ENCODE measurements around the gene HEATR1.

DNA sequence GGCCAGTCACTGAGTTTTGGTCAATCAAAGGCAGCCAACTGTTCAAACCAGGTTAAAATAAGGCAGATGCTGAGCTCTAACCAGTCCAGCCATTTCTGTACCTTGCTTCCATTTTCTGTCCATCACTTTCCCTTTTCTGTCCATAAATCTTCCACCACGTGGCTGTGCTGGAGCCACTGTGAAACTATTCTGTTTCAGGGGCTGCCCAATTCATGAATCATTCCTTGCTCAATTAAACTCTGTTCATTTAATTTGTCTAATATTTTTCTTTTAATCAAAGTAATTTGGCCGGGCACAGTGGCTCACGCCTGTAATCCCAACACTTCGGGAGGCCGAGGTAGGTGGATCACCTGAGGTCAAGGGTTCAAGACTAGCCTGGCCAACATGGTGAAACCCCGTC lies 103.2 kb downstream of the HEATR1 start:
- TF ChIP-seq MYNN (tag by site-specific recombination; IDR thresholded peaks at IDR 0.05; ENCODE audit: borderline replicate concordance) (no peak), ZFP37 (tag by site-specific recombination; IDR thresholded peaks at IDR 0.05) (no peak), ZNF302 (tag by site-specific recombination; IDR thresholded peaks at IDR 0.05; ENCODE audit: low read depth) (no peak)

Data from HEK293 (cell line).